PC-9 (cell line): Measurements from ENCODE around the gene PRDX3. TPM values are rescaled to one million over a fixed set of nuclear protein-coding genes. Genes with fewer than 3 reads are reported as not detected.

Experiments used
- BruUV-seq: library from RNA; stranded (reverse); fragments of 400-500 nt; replicated peaks from 2 replicates; lab custom pipeline; 2021; lab: Mats Ljungman, UMichigan
- CTCF ChIA-PET: fragments of 300-600 bp; sonication (Branson Sonifier 250); formaldehyde crosslinking; loops from one replicate; lab custom pipeline; 2022; ENCODE audit warnings: antibody characterized with exemption; lab: Charles Lee
- POLR2A ChIA-PET: fragments of 300-600 bp; sonication (Branson Sonifier 250); formaldehyde crosslinking; loops from one replicate; lab custom pipeline; 2022; ENCODE audit warnings: antibody characterized with exemption; ENCODE audit not compliant: unreplicated experiment; lab: Charles Lee
- DNase-seq, 2 experiments: peaks; one replicate each; pipeline versions ENCODE4 v3.0.0 to v3.0.0-alpha.2; 2015 to 2022; ENCODE audit warnings: mixed read lengths in 1 of 2
- H2AFZ ChIP-seq: fragments of 200-600 bp; sonication (generic); 2 replicates; pipeline ENCODE4 v1.8.1; 2017; ENCODE audit warnings: antibody characterized with exemption
- H3F3A ChIP-seq: fragments of 200-600 bp; sonication (generic); 2 replicates; pipeline ENCODE4 v1.8.1; 2017; ENCODE audit warnings: antibody characterized with exemption, mild to moderate bottlenecking, low read depth; ENCODE audit not compliant: insufficient read depth
- H3K27ac ChIP-seq: fragments of 200-600 bp; sonication (generic); 2 replicates; pipeline ENCODE4 v1.6.1; 2016; ENCODE audit warnings: mixed run types
- H3K27me3 ChIP-seq: fragments of 200-600 bp; sonication (generic); 2 replicates; pipeline ENCODE4 v1.6.1; 2016; ENCODE audit warnings: low read depth, mixed run types; ENCODE audit not compliant: insufficient read depth
- H3K36me3 ChIP-seq: fragments of 200-600 bp; sonication (generic); 2 replicates; pipeline ENCODE4 v1.6.1; 2016; ENCODE audit warnings: low read depth, mixed run types
- H3K4me1 ChIP-seq: fragments of 200-600 bp; sonication (generic); replicated peaks from 2 replicates; pipeline ENCODE4 v1.6.1; 2016; ENCODE audit warnings: mixed run types; ENCODE audit not compliant: insufficient read depth
- H3K4me2 ChIP-seq: fragments of 200-600 bp; sonication (generic); 2 replicates; pipeline ENCODE4 v1.6.1; 2017; ENCODE audit warnings: mixed run types
- H3K4me3 ChIP-seq: fragments of 200-600 bp; sonication (generic); 2 replicates; pipeline ENCODE4 v1.6.1; 2016; ENCODE audit warnings: mixed run types
- H3K79me2 ChIP-seq: fragments of 200-600 bp; sonication (generic); 2 replicates; pipeline ENCODE4 v1.6.1; 2017; ENCODE audit warnings: low read depth, mixed run types
- H3K9me2 ChIP-seq: fragments of 200-600 bp; sonication (generic); 2 replicates; pipeline ENCODE4 v1.8.1; 2017; ENCODE audit warnings: mild to moderate bottlenecking; ENCODE audit not compliant: insufficient read depth
- H3K9me3 ChIP-seq: fragments of 200-600 bp; sonication (generic); 2 replicates; pipeline ENCODE4 v1.8.1; 2016; ENCODE audit warnings: low read depth; ENCODE audit not compliant: insufficient read depth
- H4K20me1 ChIP-seq: fragments of 200-600 bp; sonication (generic); 2 replicates; pipeline ENCODE4 v1.8.1; 2017; ENCODE audit not compliant: insufficient read depth
- EZH2 ChIP-seq: fragments of 200-600 bp; sonication (generic); IDR thresholded peaks from 2 replicates; pipeline ENCODE4 v1.8.0; 2017; ENCODE audit warnings: antibody characterized with exemption, low read depth
- intact Hi-C: fragments of 100-400 bp; cut with micrococcal nuclease; formaldehyde crosslinking; loops from one replicate; pipeline ENCODE4 v1.10.0; 2022; ENCODE audit not compliant: unreplicated experiment
- total RNA-seq: library from RNA; stranded (reverse); gene quantifications from 2 replicates; pipeline ENCODE4 v1.2.3, GENCODE V29; 2021
- TF ChIP-seq, protein P1 (sequence below): fragments of 200-600 bp; sonication (generic); conservative IDR thresholded peaks from 2 replicates; pipeline ENCODE4 v1.6.1; 2017; ENCODE audit warnings: mixed run types, antibody characterized with exemption, mild to moderate bottlenecking, moderate library complexity

Gene PRDX3
- total RNA-seq, 1 experiment from 2014 or later = 144 TPM

DNA sequence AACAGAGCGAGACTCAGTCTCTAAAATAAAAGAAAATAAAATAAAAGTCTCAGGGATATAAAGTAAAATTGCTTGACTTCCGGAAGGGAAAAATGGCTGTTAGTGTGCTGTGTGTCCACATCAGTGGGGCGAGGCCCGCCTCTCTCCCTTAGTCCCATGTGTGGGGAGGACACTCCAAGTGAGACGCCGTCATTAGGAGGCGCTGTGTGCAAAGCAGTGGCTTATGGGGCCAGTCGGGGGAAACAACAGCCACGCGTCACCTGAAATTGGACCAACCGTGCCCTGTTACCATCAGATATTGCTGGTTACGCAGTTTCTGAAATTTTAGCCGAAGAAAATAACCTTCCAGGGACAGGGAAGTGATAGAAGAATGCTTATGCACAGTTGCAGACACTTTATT, 28.9 kb downstream of the PRDX3 start:
- Histone ChIP-seq H3K27me3 (no peaks in the 10 kb centered on the region), H4K20me1 (no peaks in the 10 kb centered on the region), H2AFZ (no peak overlapping the region), H3K36me3 (no peaks in the 10 kb centered on the region), H3F3A (no peaks in the 10 kb centered on the region), H3K27ac (no peak overlapping the region), H3K4me1 (no peaks in the 10 kb centered on the region), H3K4me2 (no peak overlapping the region), H3K9me2 (no peaks in the 10 kb centered on the region), H3K79me2 (no peaks in the 10 kb centered on the region), H3K9me3 (no peaks in the 10 kb centered on the region), H3K4me3 (no peak overlapping the region)
- no peak for TF ChIP-seq EZH2
- TF ChIP-seq, protein P1, sequence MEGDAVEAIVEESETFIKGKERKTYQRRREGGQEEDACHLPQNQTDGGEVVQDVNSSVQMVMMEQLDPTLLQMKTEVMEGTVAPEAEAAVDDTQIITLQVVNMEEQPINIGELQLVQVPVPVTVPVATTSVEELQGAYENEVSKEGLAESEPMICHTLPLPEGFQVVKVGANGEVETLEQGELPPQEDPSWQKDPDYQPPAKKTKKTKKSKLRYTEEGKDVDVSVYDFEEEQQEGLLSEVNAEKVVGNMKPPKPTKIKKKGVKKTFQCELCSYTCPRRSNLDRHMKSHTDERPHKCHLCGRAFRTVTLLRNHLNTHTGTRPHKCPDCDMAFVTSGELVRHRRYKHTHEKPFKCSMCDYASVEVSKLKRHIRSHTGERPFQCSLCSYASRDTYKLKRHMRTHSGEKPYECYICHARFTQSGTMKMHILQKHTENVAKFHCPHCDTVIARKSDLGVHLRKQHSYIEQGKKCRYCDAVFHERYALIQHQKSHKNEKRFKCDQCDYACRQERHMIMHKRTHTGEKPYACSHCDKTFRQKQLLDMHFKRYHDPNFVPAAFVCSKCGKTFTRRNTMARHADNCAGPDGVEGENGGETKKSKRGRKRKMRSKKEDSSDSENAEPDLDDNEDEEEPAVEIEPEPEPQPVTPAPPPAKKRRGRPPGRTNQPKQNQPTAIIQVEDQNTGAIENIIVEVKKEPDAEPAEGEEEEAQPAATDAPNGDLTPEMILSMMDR = no peak
- ChIA-PET CTCF (no interaction called here), POLR2A (no interaction called here)
- BruUV-seq = no TSS peak
- intact Hi-C loops = no loop called here
- no peak for DNase-seq

DNA sequence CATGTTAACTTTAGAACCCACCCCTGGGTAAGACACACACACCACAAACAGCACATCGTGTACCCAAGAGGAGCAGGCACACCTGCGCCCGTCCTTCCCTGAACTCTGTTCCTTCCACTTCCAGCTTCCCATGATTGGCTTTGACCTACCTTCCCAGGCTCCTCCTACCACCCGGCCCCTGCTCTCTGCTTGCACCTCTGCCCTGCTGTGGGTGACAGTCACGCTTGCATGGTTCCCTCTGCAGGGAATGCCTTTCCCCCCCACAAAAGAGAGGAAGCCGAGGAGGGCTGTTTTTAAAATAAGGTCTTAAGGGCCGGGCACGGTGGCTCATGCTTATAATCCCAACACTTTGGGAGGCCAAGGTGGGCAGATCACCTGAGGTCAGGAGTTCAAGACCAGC, 29.5 kb downstream of the PRDX3 start:
- TF ChIP-seq, protein P1 = no peak
- no peak for TF ChIP-seq EZH2
- Histone ChIP-seq H3K4me3 (no peak overlapping the region), H3K79me2 (no peaks in the 10 kb centered on the region), H3K4me2 (no peak overlapping the region), H3K36me3 (no peaks in the 10 kb centered on the region), H3K9me2 (no peaks in the 10 kb centered on the region), H3K4me1 (no peaks in the 10 kb centered on the region), H2AFZ (no peak overlapping the region), H4K20me1 (no peaks in the 10 kb centered on the region), H3K27me3 (no peaks in the 10 kb centered on the region), H3F3A (no peaks in the 10 kb centered on the region), H3K9me3 (no peaks in the 10 kb centered on the region), H3K27ac (no peak overlapping the region)
- no TSS peak for BruUV-seq
- CTCF ChIA-PET = no interaction called here
- DNase-seq = no peak
- intact Hi-C loops = no loop called here
- POLR2A ChIA-PET = no interaction called here

DNA sequence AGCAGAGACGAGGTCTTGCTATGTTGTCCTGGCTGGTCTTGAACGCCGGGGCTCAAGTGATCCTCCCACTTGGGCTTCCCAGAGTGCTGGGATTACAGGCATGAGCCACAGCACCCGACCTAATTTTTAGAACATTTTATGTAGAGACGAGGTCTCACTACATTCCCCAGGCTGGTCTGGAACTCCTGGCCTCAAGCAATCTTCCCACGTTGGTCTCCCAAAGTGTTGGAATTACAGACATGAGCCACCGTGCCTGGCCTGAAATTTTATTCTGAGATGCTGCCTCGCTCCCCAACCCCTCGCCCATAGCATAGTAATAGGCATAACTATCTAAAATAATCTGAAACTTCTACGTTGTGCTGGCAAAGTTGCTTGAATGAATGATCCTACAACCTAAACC, 35.0 kb downstream of the PRDX3 start:
- no TSS peak for BruUV-seq

More for the DNA sequence above, 35.0 kb downstream of the PRDX3 start:
- H3K79me2 ChIP-seq = no peaks in the 10 kb centered on the region
- no peak for DNase-seq
- H3K27ac ChIP-seq = no peak overlapping the region
- H3K9me2 ChIP-seq = no peaks in the 10 kb centered on the region
- no peak overlapping the region for H3K4me2 ChIP-seq
- ChIA-PET CTCF (no interaction called here), POLR2A (interaction anchor here (0.6 kb wide), 1 partner anchor 399 kb away, joined by 6 read pairs; the partner anchor contains the start of gene RGS10)
- no peaks in the 10 kb centered on the region for H3K4me1 ChIP-seq
- no peaks in the 10 kb centered on the region for H3K27me3 ChIP-seq
- no peaks in the 10 kb centered on the region for H3F3A ChIP-seq
- no peak for TF ChIP-seq EZH2
- TF ChIP-seq, protein P1 = no peak
- H2AFZ ChIP-seq = no peak overlapping the region
- intact Hi-C loops = no loop called here
- H4K20me1 ChIP-seq = no peaks in the 10 kb centered on the region
- no peaks in the 10 kb centered on the region for H3K36me3 ChIP-seq
- no peaks in the 10 kb centered on the region for H3K9me3 ChIP-seq
- no peak overlapping the region for H3K4me3 ChIP-seq
